Epithelial cell of umbilical artery (primary cell): ENCODE measurements around the gene IL13. TPM values are rescaled to one million over a fixed set of nuclear protein-coding genes. Genes with fewer than 3 reads are reported as not detected.

ENCODE experiments used
- total RNA-seq: library from RNA; depleted of rRNA; stranded (reverse); fragments of >200 nt; gene quantifications from 2 replicates; pipeline ENCODE4 v1.2.3, GENCODE V29; 2014

The IL13 gene
- not detected in 2 replicates for total RNA-seq

DNA sequence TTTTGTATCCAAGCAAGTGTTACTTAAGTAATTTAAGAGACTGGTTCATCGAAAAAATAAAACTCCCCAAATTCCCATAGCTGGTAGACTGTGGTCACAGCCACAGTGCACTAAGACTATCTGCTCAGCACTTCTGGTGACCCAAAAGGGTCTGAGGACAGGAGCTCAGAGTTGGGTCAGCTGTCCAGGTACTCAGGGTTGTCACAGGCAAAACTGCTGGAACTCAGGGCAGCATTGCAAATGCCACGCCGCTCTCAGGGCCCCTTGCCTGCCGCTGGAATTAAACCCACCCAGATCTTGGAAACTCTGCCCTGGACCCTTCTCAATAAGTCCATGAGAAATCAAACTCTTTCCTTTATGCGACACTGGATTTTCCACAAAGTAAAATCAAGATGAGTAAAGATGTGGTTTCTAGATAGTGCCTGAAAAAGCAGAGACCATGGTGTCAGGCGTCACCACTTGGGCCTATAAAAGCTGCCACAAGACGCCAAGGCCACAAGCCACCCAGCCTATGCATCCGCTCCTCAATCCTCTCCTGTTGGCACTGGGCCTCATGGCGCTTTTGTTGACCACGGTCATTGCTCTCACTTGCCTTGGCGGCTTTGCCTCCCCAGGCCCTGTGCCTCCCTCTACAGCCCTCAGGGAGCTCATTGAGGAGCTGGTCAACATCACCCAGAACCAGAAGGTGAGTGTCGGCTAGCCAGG, at the start of gene IL13:
Gene IL13, plus strand, starts transcription at position 498 of the 705 bp plus-strand sequence. Its CDS starts 14 bp downstream, at position 512.

DNA sequence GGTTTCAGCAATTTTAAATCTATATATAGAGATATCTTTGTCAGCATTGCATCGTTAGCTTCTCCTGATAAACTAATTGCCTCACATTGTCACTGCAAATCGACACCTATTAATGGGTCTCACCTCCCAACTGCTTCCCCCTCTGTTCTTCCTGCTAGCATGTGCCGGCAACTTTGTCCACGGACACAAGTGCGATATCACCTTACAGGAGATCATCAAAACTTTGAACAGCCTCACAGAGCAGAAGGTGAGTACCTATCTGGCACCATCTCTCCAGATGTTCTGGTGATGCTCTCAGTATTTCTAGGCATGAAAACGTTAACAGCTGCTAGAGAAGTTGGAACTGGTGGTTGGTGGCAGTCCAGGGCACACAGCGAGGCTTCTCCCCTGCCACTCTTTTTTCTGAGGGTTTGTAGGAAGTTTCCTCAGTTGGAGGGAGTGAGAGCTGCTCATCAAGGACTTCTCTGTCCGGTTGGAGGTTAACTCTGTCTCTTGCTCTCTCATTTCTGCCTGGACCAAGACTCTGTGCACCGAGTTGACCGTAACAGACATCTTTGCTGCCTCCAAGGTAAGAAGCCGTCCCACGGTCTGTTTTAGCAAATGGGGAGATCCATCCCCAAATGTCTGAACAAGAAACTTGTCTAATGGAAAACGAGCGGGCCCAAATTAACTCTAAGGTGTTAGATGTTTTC, 16.1 kb downstream of the IL13 start, which contains the start of gene IL4:
Gene IL4, plus strand, starts transcription at position 51 of the 692 bp plus-strand sequence. Its CDS starts 62 bp downstream, at position 113.

Other genes with a start within 250 kb of the IL13 start
- 6.2 and 14.4 TPM in 2 replicates for gene IRF1, start 167.4 kb upstream of the IL13 start, total RNA-seq
- not detected in 2 replicates for gene IL5, start 114.7 kb upstream of the IL13 start, total RNA-seq
- gene RAD50, start 101.2 kb upstream of the IL13 start, total RNA-seq = 9.4 and 16.4 TPM in 2 replicates
- not detected in 2 replicates for gene IL4, start 15.8 kb downstream of the IL13 start, total RNA-seq
- 11.4 and 14.7 TPM in 2 replicates for gene KIF3A, start 79.4 kb downstream of the IL13 start, total RNA-seq
- not detected in 2 replicates for gene CCNI2, start 89.3 kb downstream of the IL13 start, total RNA-seq
- 44.5 and 68.4 TPM in 2 replicates for gene SEPTIN8, start 119.1 kb downstream of the IL13 start, total RNA-seq
- not detected in 2 replicates for gene SOWAHA, start 155.1 kb downstream of the IL13 start, total RNA-seq
- 5.2 and 7.3 TPM in 2 replicates for gene SHROOM1, start 172.5 kb downstream of the IL13 start, total RNA-seq
- under 0.01 TPM in 1 of 2 replicates, not detected in the other for gene GDF9, start 208.3 kb downstream of the IL13 start, total RNA-seq
- 89.7 and 151 TPM in 2 replicates for gene UQCRQ, start 208.5 kb downstream of the IL13 start, total RNA-seq
- not detected in 2 replicates for gene LEAP2, start 215.5 kb downstream of the IL13 start, total RNA-seq